Measurements from ENCODE around the gene TYMP. TPM values are rescaled to one million over a fixed set of nuclear protein-coding genes. Genes with fewer than 3 reads are reported as not detected.

TYMP gene
- total RNA-seq, 1 donor from 2014 or later: 56.6 TPM

- no peak for TF ChIP-seq CTCF (IDR thresholded peaks at IDR 0.05; ENCODE audit: insufficient read depth, low read length, severe bottlenecking)
- FAIRE-seq: no peak
- H3K36me3 ChIP-seq (ENCODE audit: control insufficient read depth, insufficient read depth, low read length): peaks cover 6% of the 10 kb centered on the region
- H3K27me3 ChIP-seq (ENCODE audit: control insufficient read depth, insufficient read depth, low read length): peaks cover 4% of the 10 kb centered on the region
- DNase-seq (ENCODE audit: low read depth): no peak
- H3K4me3 ChIP-seq (ENCODE audit: low read depth, low read length): no peak overlapping the region
These were observed 45.6 kb downstream of the TYMP start for GRCh38 chr22:50483977-50484853.

- peaks cover 6% of the 10 kb centered on the region for H3K36me3 ChIP-seq (ENCODE audit: control insufficient read depth, insufficient read depth, low read length)
- DNase-seq (ENCODE audit: low read depth): no peak
- H3K27me3 ChIP-seq (ENCODE audit: control insufficient read depth, insufficient read depth, low read length): peaks cover 4% of the 10 kb centered on the region
- no peak overlapping the region for H3K4me3 ChIP-seq (ENCODE audit: low read depth, low read length)
- FAIRE-seq: no peak
- TF ChIP-seq CTCF (IDR thresholded peaks at IDR 0.05; ENCODE audit: insufficient read depth, low read length, severe bottlenecking): no peak
These were observed 46.3 kb downstream of the TYMP start for GRCh38 chr22:50483556-50483955.

- TF ChIP-seq CTCF (IDR thresholded peaks at IDR 0.05; ENCODE audit: insufficient read depth, low read length, severe bottlenecking): no peak
- Histone ChIP-seq H3K36me3 (ENCODE audit: control insufficient read depth, insufficient read depth, low read length) (peaks cover 6% of the 10 kb centered on the region), H3K27me3 (ENCODE audit: control insufficient read depth, insufficient read depth, low read length) (peaks cover 4% of the 10 kb centered on the region), H3K4me3 (ENCODE audit: low read depth, low read length) (no peak overlapping the region)
- no peak for DNase-seq (ENCODE audit: low read depth)
- no peak for FAIRE-seq
These were observed 46.7 kb downstream of the TYMP start for GRCh38 chr22:50483106-50483505.

DNA sequence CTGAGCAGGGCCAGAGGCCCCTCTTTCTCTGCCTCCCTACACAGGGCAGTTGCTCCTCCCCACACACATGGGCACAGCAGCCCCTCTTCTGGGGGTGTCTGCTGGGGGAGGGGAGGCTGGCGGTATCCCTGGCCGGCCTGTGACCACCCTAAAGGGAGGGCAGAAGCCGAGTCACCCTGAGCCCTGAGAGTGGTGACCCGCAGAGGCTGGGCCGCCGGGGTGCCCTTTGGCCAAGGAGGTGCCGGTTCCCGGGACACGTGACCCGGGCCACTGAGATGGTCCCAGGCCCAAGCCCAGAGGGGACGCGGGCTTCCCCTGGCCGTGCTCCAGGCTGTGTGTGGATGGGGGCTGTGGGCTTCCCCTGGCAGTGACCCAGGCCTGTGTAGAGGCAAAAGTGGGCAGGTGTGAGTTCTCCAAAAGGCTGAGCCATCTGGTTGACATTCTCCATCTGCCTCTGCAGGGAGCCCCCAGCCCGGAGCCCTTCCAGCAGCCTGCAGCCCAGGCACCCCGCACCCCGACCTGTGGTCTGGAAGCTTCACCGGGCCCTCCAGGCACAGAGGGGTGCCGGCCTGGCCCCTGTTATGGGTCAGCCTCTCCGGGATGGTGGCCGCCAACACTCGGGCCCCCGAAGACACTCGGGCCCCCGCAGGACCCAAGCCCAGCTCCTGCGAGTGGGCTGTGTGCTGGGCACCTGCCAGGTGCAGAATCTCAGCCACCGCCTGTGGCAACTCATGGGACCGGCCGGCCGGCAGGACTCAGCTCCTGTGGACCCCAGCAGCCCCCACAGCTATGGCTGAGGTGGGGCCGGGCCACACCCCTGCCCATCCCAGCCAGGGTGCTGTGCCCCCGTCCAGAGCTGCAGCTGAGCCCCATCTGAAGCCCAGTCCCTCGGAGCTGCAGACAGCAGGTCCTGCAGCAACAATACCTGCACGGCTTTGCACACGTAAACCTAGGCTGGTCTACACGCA is 47.4 kb downstream of the TYMP start:
- FAIRE-seq (no peak), DNase-seq (ENCODE audit: low read depth) (no peak)
- H3K36me3 ChIP-seq (ENCODE audit: control insufficient read depth, insufficient read depth, low read length): peaks cover 6% of the 10 kb centered on the region
- TF ChIP-seq CTCF (IDR thresholded peaks at IDR 0.05; ENCODE audit: insufficient read depth, low read length, severe bottlenecking): no peak
- peak overlapping the region; percentile 96 for H3K4me3 ChIP-seq (ENCODE audit: low read depth, low read length)
- H3K27me3 ChIP-seq (ENCODE audit: control insufficient read depth, insufficient read depth, low read length): peaks cover 4% of the 10 kb centered on the region

GRCh38 chr22:50481440-50482106 is 48.2 kb downstream of the TYMP start, which contains the start of gene ADM2:
ADM2 (plus strand) TSS chr22:50481543; CDS start chr22:50481848, 305 bp downstream.
- DNase-seq (ENCODE audit: low read depth) (no peak), FAIRE-seq (no peak)
- Histone ChIP-seq H3K4me3 (ENCODE audit: low read depth, low read length) (peak within 1 kb of the TSS; percentile 96), H3K36me3 (ENCODE audit: control insufficient read depth, insufficient read depth, low read length) (peaks cover 6% of the 10 kb centered on the region), H3K27me3 (ENCODE audit: control insufficient read depth, insufficient read depth, low read length) (no peaks in the 10 kb centered on the region)
- TF ChIP-seq CTCF (IDR thresholded peaks at IDR 0.05; ENCODE audit: insufficient read depth, low read length, severe bottlenecking): no peak

All from bronchial epithelial cell (primary cell).